HEK293 (cell line): ENCODE results near the gene PSMC1.

Experiments
- CTCF ChIP-seq: fragments of 450-650 bp; formaldehyde crosslinking; IDR thresholded peaks from 2 replicates; pipeline ENCODE4 v1.5.1; 2016; ENCODE audit warnings: missing biosample characterization, missing genetic modification characterization
- ELK4 ChIP-seq: IDR thresholded peaks from 2 replicates; pipeline ENCODE4 v1.6.1; 2011; ENCODE audit warnings: mild to moderate bottlenecking, low read depth, low read length, borderline replicate concordance
- GFI1B ChIP-seq: fragments of 450-650 bp; formaldehyde crosslinking; IDR thresholded peaks from 2 replicates; pipeline ENCODE4 v1.5.1; 2016; ENCODE audit warnings: missing biosample characterization, missing genetic modification characterization
- HOXD13 ChIP-seq: sonication (generic); formaldehyde crosslinking; IDR thresholded peaks from 2 replicates; pipeline ENCODE4 v1.8.0; 2022; ENCODE audit warnings: missing genetic modification reagents, borderline replicate concordance
- REST ChIP-seq: fragments of 450-650 bp; formaldehyde crosslinking; IDR thresholded peaks from 2 replicates; pipeline ENCODE4 v1.5.1; 2016; ENCODE audit warnings: missing biosample characterization, missing genetic modification characterization
- ZBTB20 ChIP-seq: fragments of 450-650 bp; formaldehyde crosslinking; IDR thresholded peaks from 2 replicates; pipeline ENCODE4 v1.5.1; 2016; ENCODE audit warnings: missing biosample characterization, missing genetic modification characterization
- ZFP37 ChIP-seq: fragments of 450-650 bp; formaldehyde crosslinking; IDR thresholded peaks from 2 replicates; pipeline ENCODE4 v1.5.1; 2016; ENCODE audit warnings: missing biosample characterization, missing genetic modification characterization
- ZIC2 ChIP-seq: fragments of 450-650 bp; formaldehyde crosslinking; IDR thresholded peaks from 2 replicates; pipeline ENCODE4 v1.5.1; 2016; ENCODE audit warnings: missing biosample characterization, missing genetic modification characterization
- ZNF175 ChIP-seq: fragments of 450-650 bp; formaldehyde crosslinking; IDR thresholded peaks from 2 replicates; pipeline ENCODE4 v1.5.1; 2016; ENCODE audit warnings: missing biosample characterization, missing genetic modification characterization
- ZNF37A ChIP-seq: fragments of 450-650 bp; IDR thresholded peaks from 2 replicates; pipeline ENCODE4 v1.5.1; 2018; ENCODE audit warnings: missing biosample characterization, missing genetic modification characterization
- ZNF426 ChIP-seq: fragments of 450-650 bp; formaldehyde crosslinking; IDR thresholded peaks from 2 replicates; pipeline ENCODE4 v1.5.1; 2017; ENCODE audit warnings: missing biosample characterization, missing genetic modification characterization, mild to moderate bottlenecking, inconsistent platforms, moderate library complexity
- ZNF510 ChIP-seq: fragments of 450-650 bp; formaldehyde crosslinking; IDR thresholded peaks from 2 replicates; pipeline ENCODE4 v1.5.1; 2018; ENCODE audit warnings: mild to moderate bottlenecking, missing genetic modification characterization, missing biosample characterization; ENCODE audit not compliant: insufficient replicate concordance
- ZNF518A ChIP-seq: fragments of 450-650 bp; formaldehyde crosslinking; conservative IDR thresholded peaks from 2 replicates; pipeline ENCODE4 v1.5.1; 2016; ENCODE audit warnings: low read depth, missing biosample characterization, missing genetic modification characterization

- TF ChIP-seq REST (tag by site-specific recombination) (no peak), ZNF175 (tag by site-specific recombination) (no peak), CTCF (tag by site-specific recombination) (no peak), GFI1B (tag by site-specific recombination) (no peak), ELK4 (no peak), ZNF426 (tag by site-specific recombination) (no peak), ZNF37A (no peak), ZIC2 (tag by site-specific recombination) (no peak), ZBTB20 (tag by site-specific recombination) (no peak), ZNF510 (no peak), HOXD13 (CRISPR knock-in tag) (no peak), ZFP37 (tag by site-specific recombination) (no peak), ZNF518A (no peak)
Measured at GRCh38 chr14:90293766-90294730, 37.7 kb downstream of the PSMC1 start.
